Trophoblast cell (in vitro differentiated cells and primary cell): ENCODE measurements around the gene C2orf69.
"Not testable (repeated sequence)": the region's sequence is repeated elsewhere in the genome, so short reads cannot be mapped to it uniquely, and the experiment has no call there.

ENCODE experiments used
- DNase-seq, 2 donors: peaks; one replicate each; pipeline ENCODE4 v3.0.0-alpha.2; 2016
- H2AFZ ChIP-seq: 2 replicates; pipeline ENCODE4 v1.6.1; 2013; ENCODE audit warnings: low read length, moderate library complexity, mild to moderate bottlenecking; ENCODE audit not compliant: insufficient read depth, poor library complexity
- H2AK5ac ChIP-seq: 2 replicates; pipeline ENCODE4 v1.6.1; 2013; ENCODE audit warnings: mild to moderate bottlenecking, low read length
- H2BK120ac ChIP-seq: 2 replicates; pipeline ENCODE4 v1.6.1; 2013; ENCODE audit warnings: low read length, mild to moderate bottlenecking, moderate library complexity; ENCODE audit not compliant: insufficient read depth, poor library complexity
- H2BK12ac ChIP-seq: 2 replicates; pipeline ENCODE4 v1.6.1; 2013; ENCODE audit warnings: mild to moderate bottlenecking, low read length, moderate library complexity
- H2BK5ac ChIP-seq: 2 replicates; pipeline ENCODE4 v1.6.1; 2013; ENCODE audit warnings: low read length, low read depth, moderate library complexity, mild to moderate bottlenecking; ENCODE audit not compliant: poor library complexity
- H3K14ac ChIP-seq: 2 replicates; pipeline ENCODE4 v1.6.1; 2013; ENCODE audit warnings: mild to moderate bottlenecking, low read length
- H3K18ac ChIP-seq: 2 replicates; pipeline ENCODE4 v1.6.1; 2013; ENCODE audit warnings: mild to moderate bottlenecking, low read length
- H3K23ac ChIP-seq: 2 replicates; pipeline ENCODE4 v1.6.1; 2013; ENCODE audit warnings: low read length
- H3K27ac ChIP-seq: 2 replicates; pipeline ENCODE4 v1.5.1; 2013; ENCODE audit warnings: low read depth, mild to moderate bottlenecking, inconsistent platforms, low read length, moderate library complexity
- H3K27me3 ChIP-seq: 2 replicates; pipeline ENCODE4 v1.6.1; 2013; ENCODE audit warnings: inconsistent platforms, mild to moderate bottlenecking, low read length, moderate library complexity; ENCODE audit not compliant: insufficient read depth
- H3K36me3 ChIP-seq, 2 experiments: 1 replicate in 1 of 2; 2 replicates in 1 of 2; pipeline ENCODE4 v1.6.1; 2013; ENCODE audit warnings: low read length in 2 of 2, mild to moderate bottlenecking in 2 of 2, moderate library complexity in 1 of 2; ENCODE audit not compliant: insufficient read depth in 2 of 2, control insufficient read depth in 1 of 2
- H3K4ac ChIP-seq: 2 replicates; pipeline ENCODE4 v1.6.1; 2013; ENCODE audit warnings: low read depth, mild to moderate bottlenecking, low read length, moderate library complexity
- H3K4me1 ChIP-seq, 2 experiments: 1 replicate in 1 of 2; 2 replicates in 1 of 2; pipeline ENCODE4 v1.6.1; 2013; ENCODE audit warnings: low read length in 2 of 2, mild to moderate bottlenecking in 2 of 2, moderate library complexity in 1 of 2; ENCODE audit not compliant: insufficient read depth in 2 of 2, control insufficient read depth in 1 of 2
- H3K4me2 ChIP-seq: 2 replicates; pipeline ENCODE4 v1.6.1; 2013; ENCODE audit warnings: inconsistent platforms, mild to moderate bottlenecking, low read length, moderate library complexity
- H3K4me3 ChIP-seq: 2 replicates; pipeline ENCODE4 v1.5.1; 2013; ENCODE audit warnings: mild to moderate bottlenecking, low read depth, low read length, inconsistent platforms
- H3K79me1 ChIP-seq: one replicate; pipeline ENCODE4 v1.6.1; 2013; ENCODE audit warnings: low read length
- H3K79me2 ChIP-seq: 2 replicates; pipeline ENCODE4 v1.6.1; 2013; ENCODE audit warnings: low read length, mild to moderate bottlenecking; ENCODE audit not compliant: control insufficient read depth, insufficient read depth, poor library complexity
- H3K9ac ChIP-seq: 2 replicates; pipeline ENCODE4 v1.6.1; 2013; ENCODE audit warnings: mild to moderate bottlenecking, low read length
- H3K9me3 ChIP-seq: 2 replicates; pipeline ENCODE4 v1.6.1; 2013; ENCODE audit warnings: low read depth, mild to moderate bottlenecking, control low read depth, inconsistent platforms, low read length; ENCODE audit not compliant: insufficient read depth
- H4K12ac ChIP-seq: 2 replicates; pipeline ENCODE4 v1.6.1; 2013; ENCODE audit warnings: low read depth, mild to moderate bottlenecking, low read length, moderate library complexity
- H4K8ac ChIP-seq: 2 replicates; pipeline ENCODE4 v1.6.1; 2013; ENCODE audit warnings: low read depth, mild to moderate bottlenecking, low read length, moderate library complexity
- H4K91ac ChIP-seq: one replicate; pipeline ENCODE4 v1.6.1; 2013; ENCODE audit warnings: low read depth, mild to moderate bottlenecking, low read length, moderate library complexity
- WGBS: extraction: QIAGEN DNeasy Blood & Tissue Kit; methylation state at CpG from one replicate; pipeline ENCODE4 v1.1.7; 2013; ENCODE audit warnings: missing lambda C conversion rate; ENCODE audit not compliant: insufficient read length, insufficient coverage; ENCODE audit errors: extremely low coverage; 5-methylcytosine and 5-hydroxymethylcytosine counted together

Gene C2orf69

DNA sequence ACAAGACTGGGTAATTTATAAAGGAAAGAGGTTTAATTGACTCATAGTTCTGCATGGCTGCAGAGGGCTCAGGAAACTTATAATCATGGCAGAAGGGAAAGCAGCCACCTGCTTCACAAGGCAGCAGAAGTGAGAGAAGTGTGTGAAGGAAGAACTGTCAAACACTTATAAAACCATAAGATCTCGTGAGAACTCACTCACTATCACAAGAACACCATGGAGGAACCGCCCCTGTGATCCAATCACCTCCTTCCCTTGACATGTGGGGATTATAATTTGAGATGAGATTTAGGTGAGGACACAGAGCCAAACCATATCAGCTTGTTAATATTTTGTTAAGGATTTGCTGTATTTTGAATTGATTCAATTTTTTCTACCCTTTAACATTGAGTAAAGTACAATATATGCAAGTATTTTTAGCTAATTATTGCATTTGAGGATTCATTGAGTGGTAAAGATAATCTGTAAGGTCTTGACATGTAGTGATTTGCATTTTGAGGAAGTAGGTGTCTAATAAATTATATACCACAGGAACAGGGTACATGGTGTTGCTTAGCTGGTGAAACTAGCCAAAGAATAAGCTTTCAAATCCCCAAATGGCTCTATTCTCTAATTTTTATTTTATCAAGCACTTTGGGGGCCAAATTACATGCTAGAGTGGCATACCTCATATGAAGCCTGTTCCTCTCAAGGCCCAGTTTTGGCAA lies 3.9 kb upstream of the C2orf69 start:
- Histone ChIP-seq H3K4me1 (no peaks in the 10 kb centered on the region), H3K23ac (no peak overlapping the region), H3K9ac (no peak overlapping the region), H2BK120ac (no peak overlapping the region), H2AK5ac (no peak overlapping the region), H3K79me1 (peaks cover 7% of the 10 kb centered on the region), H2AFZ (no peak overlapping the region), H3K18ac (no peak overlapping the region), H3K4ac (no peak overlapping the region), H3K27ac (no peak overlapping the region), H3K4me2 (no peak overlapping the region), H2BK12ac (no peak overlapping the region), H3K36me3 (no peaks in the 10 kb centered on the region), H3K14ac (no peak overlapping the region), H3K4me3 (no peak overlapping the region), H3K79me2 (peaks cover 5% of the 10 kb centered on the region), H3K27me3 (no peaks in the 10 kb centered on the region), H4K12ac (no peak overlapping the region), H4K91ac (no peak overlapping the region), H2BK5ac (no peak overlapping the region), H4K8ac (no peak overlapping the region), H3K9me3 (no peaks in the 10 kb centered on the region)
- DNase-seq: no peak
- no CpG with 5 or more reads among the region's 2 CpGs for WGBS

DNA sequence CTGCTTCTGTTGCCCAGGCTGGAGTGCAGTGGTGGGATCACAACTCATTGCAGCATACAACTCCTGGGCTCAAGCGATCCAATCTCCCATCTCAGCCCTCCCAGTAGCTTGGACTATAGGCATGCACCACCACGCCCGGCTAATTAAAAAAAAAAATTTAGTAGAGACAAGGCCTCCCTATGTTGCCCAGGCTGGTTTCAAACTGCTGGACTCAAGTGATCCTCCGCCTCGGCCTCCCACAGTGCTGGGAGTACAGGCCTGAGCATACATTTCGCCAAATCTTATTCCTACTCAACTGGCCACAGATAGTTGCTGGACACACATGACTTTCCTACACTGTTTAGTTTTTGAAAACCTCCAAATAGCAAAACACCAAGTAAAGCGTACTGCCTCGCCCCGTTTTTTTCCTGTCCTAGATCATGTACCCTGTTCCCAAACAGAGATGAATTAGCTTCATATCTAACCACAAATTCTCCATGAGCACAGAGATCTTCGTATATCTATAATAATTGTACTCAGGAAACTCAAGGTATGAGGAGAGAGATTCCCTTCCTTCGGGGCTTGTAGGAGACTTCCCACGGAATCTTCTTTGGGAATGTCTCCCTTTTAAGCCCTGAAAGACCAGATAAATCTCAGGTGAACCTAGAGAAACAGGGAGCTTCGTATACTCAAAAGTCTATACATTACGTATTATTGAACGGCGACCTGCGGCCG lies 598 bp upstream of the C2orf69 start:
- H2AFZ ChIP-seq: no peak overlapping the region
- no peak overlapping the region for H2BK120ac ChIP-seq
- DNase-seq: no peak
- peaks cover 7% of the 10 kb centered on the region for H3K79me1 ChIP-seq
- no peaks in the 10 kb centered on the region for H3K27me3 ChIP-seq
- peak overlapping the region; percentile 44 for H4K12ac ChIP-seq
- no peaks in the 10 kb centered on the region for H3K9me3 ChIP-seq
- H3K4ac ChIP-seq: no peak overlapping the region
- no peak overlapping the region for H3K27ac ChIP-seq
- peaks cover 11% of the 10 kb centered on the region for H3K79me2 ChIP-seq
- peak overlapping the region; percentile 11 for H4K91ac ChIP-seq
- H3K14ac ChIP-seq: no peak overlapping the region
- H3K4me2 ChIP-seq: peak overlapping the region; percentile 74
- WGBS: no CpG with 5 or more reads among the region's 18 CpGs
- no peak overlapping the region for H2BK12ac ChIP-seq
- no peaks in the 10 kb centered on the region for H3K36me3 ChIP-seq
- H2BK5ac ChIP-seq: no peak overlapping the region
- H2AK5ac ChIP-seq: peak overlapping the region; percentile 76
- H3K23ac ChIP-seq: no peak overlapping the region
- H3K4me3 ChIP-seq: no peak overlapping the region
- no peak overlapping the region for H3K18ac ChIP-seq
- H3K9ac ChIP-seq: no peak overlapping the region
- peaks cover 0 to 3% of the 10 kb centered on the region in 2 experiments for H3K4me1 ChIP-seq
- peak overlapping the region; percentile 72 for H4K8ac ChIP-seq

DNA sequence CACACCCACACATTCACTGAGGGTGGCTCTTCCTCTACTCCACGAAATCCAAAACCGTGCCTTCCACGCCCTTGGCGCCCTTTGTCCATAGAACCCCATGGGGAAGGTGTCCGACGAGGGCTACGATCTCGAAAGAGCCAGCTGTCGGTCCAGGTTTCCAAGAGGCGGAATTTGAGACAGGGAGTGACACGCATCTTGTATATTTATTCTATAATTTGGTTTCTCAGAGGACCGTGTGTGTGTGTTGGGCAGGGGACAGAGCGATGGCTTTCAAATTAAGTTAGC lies 726 bp downstream of the C2orf69 start:
- peak overlapping the region; percentile 45 for H3K4ac ChIP-seq
- H2AK5ac ChIP-seq: no peak overlapping the region
- H3K27ac ChIP-seq: peak overlapping the region; percentile 87
- peak overlapping the region; percentile 88 for H3K9ac ChIP-seq
- peak overlapping the region; percentile 83 for H3K14ac ChIP-seq
- no peak overlapping the region for H3K23ac ChIP-seq
- DNase-seq: no peak
- no CpG with 5 or more reads among the region's 13 CpGs for WGBS
- no peak overlapping the region for H2BK12ac ChIP-seq
- no peak overlapping the region for H4K91ac ChIP-seq
- H3K79me1 ChIP-seq: peaks cover 7% of the 10 kb centered on the region
- peak overlapping the region; percentile 71 for H3K18ac ChIP-seq
- peak overlapping the region; percentile 76 for H3K4me2 ChIP-seq
- peaks cover 3 to 7% of the 10 kb centered on the region in 2 experiments for H3K36me3 ChIP-seq
- H3K79me2 ChIP-seq: peaks cover 14% of the 10 kb centered on the region
- peaks cover 0 to 3% of the 10 kb centered on the region in 2 experiments for H3K4me1 ChIP-seq
- H2AFZ ChIP-seq: peak overlapping the region; percentile 91
- H3K9me3 ChIP-seq: peaks cover 3% of the 10 kb centered on the region
- peak overlapping the region; percentile 6 for H2BK120ac ChIP-seq
- H3K4me3 ChIP-seq: peak overlapping the region; percentile 89
- peak overlapping the region; percentile 73 for H2BK5ac ChIP-seq
- peak overlapping the region; percentile 71 for H4K8ac ChIP-seq
- peak overlapping the region; percentile 10 for H4K12ac ChIP-seq
- H3K27me3 ChIP-seq: no peaks in the 10 kb centered on the region

DNA sequence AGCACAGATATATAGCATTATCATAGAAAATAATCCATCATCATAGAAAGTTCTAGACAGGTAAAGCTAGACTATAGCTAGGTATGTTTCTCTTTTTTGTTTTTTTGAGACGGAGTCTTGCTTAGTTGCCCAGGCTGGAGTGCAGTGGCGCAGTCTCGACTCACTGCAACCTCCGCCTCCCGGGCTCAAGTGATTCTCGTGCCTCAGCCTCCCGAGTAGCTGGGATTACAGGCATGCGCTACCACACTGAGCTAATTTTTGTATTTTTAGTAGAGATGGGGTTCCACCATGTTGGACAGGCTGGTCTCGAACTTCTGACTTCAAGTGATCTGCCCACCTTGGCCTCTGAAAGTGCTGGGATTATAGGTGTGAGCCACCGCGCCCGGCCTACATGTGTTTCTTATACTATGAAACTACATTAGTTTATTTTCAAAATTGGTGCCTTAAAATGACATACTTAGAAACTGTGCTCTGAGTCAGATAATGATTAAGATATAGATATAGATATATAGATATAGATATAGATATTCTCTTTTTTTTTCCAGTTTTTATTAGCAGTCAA lies 1.5 kb downstream of the C2orf69 start:
- H3K18ac ChIP-seq: not testable (repeated sequence)

More for the DNA sequence above, 1.5 kb downstream of the C2orf69 start:
- H3K9me3 ChIP-seq, H4K12ac ChIP-seq, H2AK5ac ChIP-seq, H3K9ac ChIP-seq, H4K91ac ChIP-seq, H4K8ac ChIP-seq, H3K27me3 ChIP-seq, H3K14ac ChIP-seq, H3K4me1 ChIP-seq, H3K79me1 ChIP-seq, H2BK12ac ChIP-seq, H3K27ac ChIP-seq, DNase-seq, H2AFZ ChIP-seq, H2BK120ac ChIP-seq, H3K4me3 ChIP-seq, H3K23ac ChIP-seq: not testable (repeated sequence)
- H3K4ac ChIP-seq: peak overlapping the region; percentile 75
- peak overlapping the region; percentile 13 for H2BK5ac ChIP-seq
- no CpG with 5 or more reads among the region's 12 CpGs for WGBS
- peaks cover 16% of the 10 kb centered on the region for H3K79me2 ChIP-seq
- peaks cover 7 to 10% of the 10 kb centered on the region in 2 experiments for H3K36me3 ChIP-seq
- peak overlapping the region; percentile 56 for H3K4me2 ChIP-seq
